Nephron progenitor cell (in vitro differentiated cells): ENCODE data around the gene HDC.

ENCODE experiments used
- DNase-seq: peaks from one replicate; pipeline ENCODE4 v3.0.0; 2021
- H3K27ac Mint-ChIP-seq: 2 replicates; pipeline ENCODE4 v1.8.0; 2021; ENCODE audit warnings: mild to moderate bottlenecking, moderate library complexity, mixed read lengths
- H3K27me3 Mint-ChIP-seq: 2 replicates; pipeline ENCODE4 v1.8.0; 2021; ENCODE audit warnings: mild to moderate bottlenecking, low read depth, mixed read lengths; ENCODE audit not compliant: poor library complexity
- H3K36me3 Mint-ChIP-seq: 2 replicates; pipeline ENCODE4 v1.8.0; 2021; ENCODE audit warnings: low read depth, mixed read lengths
- H3K4me1 Mint-ChIP-seq: 2 replicates; pipeline ENCODE4 v1.8.0; 2021; ENCODE audit warnings: mixed read lengths
- H3K4me3 Mint-ChIP-seq: 2 replicates; pipeline ENCODE4 v1.8.0; 2021; ENCODE audit warnings: mild to moderate bottlenecking, moderate library complexity, mixed read lengths
- H3K9me3 Mint-ChIP-seq: 2 replicates; pipeline ENCODE4 v1.8.0; 2021; ENCODE audit warnings: mild to moderate bottlenecking, moderate library complexity, mixed read lengths
- CTCF ChIP-seq: fragments of 200-600 bp; sonication (generic); IDR thresholded peaks from 2 replicates; pipeline ENCODE4 v1.5.0; 2021; ENCODE audit warnings: antibody characterized with exemption

Gene HDC

GRCh38 chr15:50261981-50262380 lies 3.5 kb downstream of the HDC start:
- peaks cover 11% of the 10 kb centered on the region for H3K27me3 Mint-ChIP-seq

GRCh38 chr15:50260969-50261496 lies 4.5 kb downstream of the HDC start:
- H3K4me3 Mint-ChIP-seq: no peak overlapping the region
- no peak overlapping the region for H3K27ac Mint-ChIP-seq
- no peaks in the 10 kb centered on the region for H3K9me3 Mint-ChIP-seq
- no peak for TF ChIP-seq CTCF
- H3K4me1 Mint-ChIP-seq: peaks cover 5% of the 10 kb centered on the region
- H3K36me3 Mint-ChIP-seq: no peaks in the 10 kb centered on the region
- peaks cover 8% of the 10 kb centered on the region for H3K27me3 Mint-ChIP-seq
- DNase-seq: no peak

More at GRCh38 chr15:50261981-50262380, 3.5 kb downstream of the HDC start:
- no peak overlapping the region for H3K27ac Mint-ChIP-seq
- H3K36me3 Mint-ChIP-seq: no peaks in the 10 kb centered on the region
- H3K4me3 Mint-ChIP-seq: no peak overlapping the region
- peaks cover 5% of the 10 kb centered on the region for H3K4me1 Mint-ChIP-seq
- TF ChIP-seq CTCF: no peak
- no peaks in the 10 kb centered on the region for H3K9me3 Mint-ChIP-seq
- no peak for DNase-seq

GRCh38 chr15:50259276-50259675 lies 6.2 kb downstream of the HDC start:
- Mint-ChIP-seq H3K27me3 (peaks cover 8% of the 10 kb centered on the region), H3K36me3 (no peaks in the 10 kb centered on the region), H3K27ac (no peak overlapping the region), H3K9me3 (no peaks in the 10 kb centered on the region), H3K4me1 (no peaks in the 10 kb centered on the region), H3K4me3 (no peak overlapping the region)
- DNase-seq: no peak
- no peak for TF ChIP-seq CTCF

GRCh38 chr15:50257924-50258323 lies 7.6 kb downstream of the HDC start:
- no peak overlapping the region for H3K27ac Mint-ChIP-seq
- no peaks in the 10 kb centered on the region for H3K4me1 Mint-ChIP-seq
- TF ChIP-seq CTCF: no peak
- no peak for DNase-seq
- no peaks in the 10 kb centered on the region for H3K9me3 Mint-ChIP-seq
- peaks cover 5% of the 10 kb centered on the region for H3K27me3 Mint-ChIP-seq
- H3K36me3 Mint-ChIP-seq: no peaks in the 10 kb centered on the region
- H3K4me3 Mint-ChIP-seq: no peak overlapping the region

GRCh38 chr15:50257332-50257731 lies 8.2 kb downstream of the HDC start:
- no peak for TF ChIP-seq CTCF
- Mint-ChIP-seq H3K4me1 (no peaks in the 10 kb centered on the region), H3K36me3 (no peaks in the 10 kb centered on the region), H3K9me3 (no peaks in the 10 kb centered on the region), H3K27me3 (peaks cover 5% of the 10 kb centered on the region), H3K4me3 (no peak overlapping the region), H3K27ac (no peak overlapping the region)
- no peak for DNase-seq
